HG02870 (cell line): Measurements from ENCODE around the gene EIPR1.
"Not testable (repeated sequence)": the region's sequence is repeated elsewhere in the genome, so short reads cannot be mapped to it uniquely, and the experiment has no call there.

Experiments
- ATAC-seq: cut with Tn5 transposase; IDR thresholded peaks from one replicate; pipeline ENCODE4 v1.9.1; 2021; ENCODE audit warnings: mild to moderate bottlenecking, moderate library complexity; ENCODE audit not compliant: unreplicated experiment

EIPR1 gene

DNA sequence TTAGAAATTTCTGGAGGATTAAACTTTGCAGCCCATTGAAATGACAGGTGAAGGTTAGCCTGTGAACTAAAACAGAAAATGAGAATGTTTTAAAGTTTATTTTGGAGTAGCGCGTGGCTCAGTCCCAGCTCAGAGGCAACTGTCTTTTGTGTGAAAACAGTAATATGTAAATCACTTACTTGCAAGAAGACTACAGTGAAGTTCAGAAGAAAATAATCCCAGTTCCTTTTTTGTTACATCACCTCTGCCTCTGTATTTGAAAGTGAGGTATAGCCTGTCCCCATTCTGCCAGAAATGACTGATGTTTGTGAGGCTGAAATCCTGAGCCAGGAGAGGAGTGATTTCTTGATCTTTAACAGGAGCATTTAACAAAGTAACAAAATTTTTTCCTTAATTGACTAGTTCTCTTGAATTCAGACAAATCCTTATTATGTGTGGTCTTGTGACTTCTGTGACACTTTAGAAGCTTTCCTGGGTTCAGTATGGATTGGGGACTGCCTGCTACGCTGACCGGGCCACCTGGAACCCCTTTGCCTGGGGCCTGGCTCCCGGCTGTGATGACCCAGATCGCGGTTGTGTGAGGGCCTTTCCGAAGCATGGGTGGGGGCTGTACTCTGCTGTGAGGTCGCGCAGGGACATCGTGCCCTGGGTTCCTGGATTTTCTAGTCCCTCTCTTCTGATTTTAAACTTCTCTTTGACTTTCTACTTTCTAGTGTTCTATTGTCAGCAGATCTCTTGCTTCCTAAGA lies 26.1 kb upstream of the EIPR1 start:
- peak; percentile 99 for ATAC-seq

DNA sequence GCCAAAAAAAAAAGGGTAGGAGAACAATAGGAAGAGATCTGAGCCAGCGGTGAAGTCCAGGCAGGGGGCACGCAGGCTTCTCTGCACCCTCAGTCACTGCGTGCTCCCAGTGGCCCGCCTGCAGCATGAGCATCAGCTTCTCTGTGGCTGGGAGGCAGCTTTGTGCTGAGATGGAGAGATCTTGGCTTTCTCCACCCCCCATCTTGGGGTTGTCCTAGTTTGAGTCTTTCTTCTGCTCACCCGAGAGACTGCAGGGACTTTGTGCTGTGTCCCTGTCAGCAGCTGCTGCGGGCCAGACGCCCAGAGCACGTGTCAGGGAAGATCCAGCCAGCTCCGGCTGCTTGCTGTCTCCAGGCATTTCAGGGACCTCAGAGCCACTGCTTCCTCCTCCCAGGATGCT lies 22.2 kb upstream of the EIPR1 start:
- ATAC-seq: no peak

DNA sequence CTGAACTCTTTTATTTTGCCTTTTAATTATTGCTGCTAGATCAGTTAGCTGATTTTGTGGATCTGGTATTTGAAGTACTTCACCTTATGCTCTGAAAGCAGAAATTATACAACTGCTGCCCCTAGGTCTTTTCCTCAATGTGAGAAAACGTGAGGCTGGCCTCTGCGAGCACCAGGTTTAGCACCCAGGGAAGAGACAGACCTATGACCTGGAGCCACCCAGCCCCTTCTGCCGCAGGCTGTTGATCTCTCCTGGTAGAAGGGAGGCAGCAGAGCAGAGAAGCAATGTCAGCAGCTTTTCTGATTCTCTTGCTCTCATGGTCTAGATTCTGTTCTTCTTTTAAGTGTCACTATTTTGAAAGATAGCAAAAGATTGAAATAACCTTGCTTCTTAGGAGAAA lies 21.8 kb upstream of the EIPR1 start:
- no peak for ATAC-seq

DNA sequence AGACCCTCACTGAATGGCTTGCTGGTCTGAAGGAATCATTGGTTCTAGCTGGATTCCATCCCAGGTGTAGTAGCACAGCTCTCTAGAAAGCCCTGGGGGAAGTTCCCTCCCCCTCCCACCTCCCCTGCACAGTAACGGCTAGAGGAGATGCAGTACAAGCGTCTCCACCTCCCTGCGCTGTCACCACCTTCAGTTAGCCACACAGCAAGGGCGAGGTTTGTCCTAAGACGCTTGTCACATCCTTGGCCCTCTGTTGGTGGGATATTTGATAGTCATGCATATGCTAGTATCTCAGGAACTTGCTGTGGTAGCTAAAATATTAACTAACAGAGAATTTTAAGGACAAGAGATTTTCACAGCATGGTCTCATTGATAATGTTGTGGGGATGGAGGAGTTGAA lies 21.2 kb upstream of the EIPR1 start:
- ATAC-seq: no peak

DNA sequence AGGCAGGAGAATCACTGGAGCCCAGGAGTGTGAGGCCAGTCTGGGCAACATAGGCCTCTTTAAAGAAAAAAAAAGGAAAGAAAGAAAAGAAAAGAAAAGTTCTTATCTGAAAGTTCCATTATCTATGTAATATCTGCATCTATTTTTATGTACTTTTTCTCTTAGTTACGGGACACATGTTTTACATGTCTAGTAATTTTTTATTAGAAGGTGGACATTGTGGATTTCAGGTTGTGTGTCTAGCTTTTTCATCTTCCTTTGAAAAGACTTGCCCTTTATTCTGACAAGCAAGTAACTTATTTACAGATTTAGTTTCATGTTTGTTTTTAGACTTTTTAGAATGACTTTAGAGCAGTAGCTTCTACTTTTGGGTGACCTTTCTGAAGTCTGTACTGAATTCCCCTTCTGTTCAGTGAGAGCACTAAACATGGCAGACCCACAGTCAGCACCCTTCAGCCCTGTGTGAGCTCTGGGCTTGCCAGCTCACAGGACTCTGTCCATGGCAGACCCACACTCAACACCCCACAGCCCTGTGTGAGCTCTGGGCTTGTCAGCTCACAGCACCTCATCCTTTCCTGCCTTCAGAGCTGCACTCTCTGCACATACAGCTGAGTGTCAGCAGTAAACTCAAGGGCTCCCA lies 19.4 kb upstream of the EIPR1 start:
- no peak for ATAC-seq

DNA sequence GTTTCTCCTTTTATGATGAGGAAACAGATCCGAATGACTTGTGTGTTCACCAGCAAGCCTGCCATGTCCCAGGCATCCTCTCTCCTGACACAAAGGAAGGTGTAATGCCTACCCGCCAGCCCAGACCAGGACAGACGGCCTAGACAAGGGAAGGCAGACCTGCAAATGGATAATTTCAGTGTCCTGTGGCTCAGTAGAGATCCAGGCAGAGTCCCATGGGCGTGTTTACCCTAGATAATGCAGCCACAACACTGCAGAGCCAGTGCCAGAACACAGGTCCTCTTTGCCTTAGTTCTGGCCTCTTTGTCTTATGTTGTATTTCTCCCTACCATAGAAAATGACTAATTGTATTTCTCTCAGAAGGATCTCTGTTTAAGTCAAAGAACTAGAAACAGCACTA lies 14.6 kb upstream of the EIPR1 start:
- no peak for ATAC-seq

DNA sequence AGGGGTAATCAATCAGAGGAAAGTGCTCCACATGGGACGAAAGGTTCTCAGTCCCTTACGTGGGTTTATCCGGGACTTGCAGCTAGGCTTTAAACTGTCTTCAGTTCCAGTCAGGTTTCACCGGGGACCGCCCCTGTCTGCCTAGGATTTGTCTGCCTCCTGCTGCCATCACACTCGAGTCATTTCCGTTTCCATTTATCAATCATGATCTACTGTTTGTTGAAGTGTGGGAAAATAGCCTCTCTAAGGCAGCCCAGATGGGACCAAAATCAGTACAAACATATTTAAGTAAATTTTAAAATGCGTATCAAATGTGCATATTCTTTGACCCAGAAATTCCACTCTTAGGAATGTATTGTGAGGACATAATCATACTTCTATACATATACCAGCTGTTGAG lies 12.4 kb upstream of the EIPR1 start:
- ATAC-seq: no peak

DNA sequence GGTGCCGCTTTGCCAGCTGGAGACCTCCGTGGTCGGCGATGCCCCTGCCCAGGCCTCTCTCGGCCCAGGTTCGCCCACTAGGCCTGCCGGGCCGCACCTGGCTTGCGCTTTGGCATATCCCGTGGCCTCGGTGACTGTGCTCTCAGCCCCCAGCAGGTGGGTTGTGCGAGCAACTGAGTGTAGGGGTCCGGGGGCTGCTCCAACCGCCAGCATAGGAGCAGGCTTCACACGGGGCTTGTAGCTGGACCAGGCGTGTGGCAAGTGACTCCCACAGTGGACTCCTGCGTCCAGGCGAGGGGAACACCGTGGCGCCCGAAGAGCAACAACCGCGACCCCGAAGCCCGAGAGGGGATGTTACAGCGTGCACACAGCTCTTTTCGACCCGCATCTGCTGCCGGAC lies 11.6 kb upstream of the EIPR1 start:
- no peak for ATAC-seq

DNA sequence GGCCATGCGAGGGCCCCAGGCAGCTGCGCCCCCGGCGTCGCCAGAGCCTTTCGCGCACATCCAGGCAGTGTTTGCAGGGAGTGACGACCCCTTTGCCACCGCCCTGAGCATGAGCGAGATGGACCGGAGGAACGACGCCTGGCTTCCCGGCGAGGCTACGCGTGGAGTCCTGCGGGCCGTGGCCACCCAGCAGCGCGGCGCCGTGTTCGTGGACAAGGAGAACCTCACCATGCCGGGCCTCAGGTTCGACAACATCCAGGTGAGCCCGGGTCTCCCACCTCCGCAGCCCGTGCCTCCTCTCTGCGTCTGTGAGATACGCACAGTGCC lies 10.8 kb upstream of the EIPR1 start:
- ATAC-seq: no peak

DNA sequence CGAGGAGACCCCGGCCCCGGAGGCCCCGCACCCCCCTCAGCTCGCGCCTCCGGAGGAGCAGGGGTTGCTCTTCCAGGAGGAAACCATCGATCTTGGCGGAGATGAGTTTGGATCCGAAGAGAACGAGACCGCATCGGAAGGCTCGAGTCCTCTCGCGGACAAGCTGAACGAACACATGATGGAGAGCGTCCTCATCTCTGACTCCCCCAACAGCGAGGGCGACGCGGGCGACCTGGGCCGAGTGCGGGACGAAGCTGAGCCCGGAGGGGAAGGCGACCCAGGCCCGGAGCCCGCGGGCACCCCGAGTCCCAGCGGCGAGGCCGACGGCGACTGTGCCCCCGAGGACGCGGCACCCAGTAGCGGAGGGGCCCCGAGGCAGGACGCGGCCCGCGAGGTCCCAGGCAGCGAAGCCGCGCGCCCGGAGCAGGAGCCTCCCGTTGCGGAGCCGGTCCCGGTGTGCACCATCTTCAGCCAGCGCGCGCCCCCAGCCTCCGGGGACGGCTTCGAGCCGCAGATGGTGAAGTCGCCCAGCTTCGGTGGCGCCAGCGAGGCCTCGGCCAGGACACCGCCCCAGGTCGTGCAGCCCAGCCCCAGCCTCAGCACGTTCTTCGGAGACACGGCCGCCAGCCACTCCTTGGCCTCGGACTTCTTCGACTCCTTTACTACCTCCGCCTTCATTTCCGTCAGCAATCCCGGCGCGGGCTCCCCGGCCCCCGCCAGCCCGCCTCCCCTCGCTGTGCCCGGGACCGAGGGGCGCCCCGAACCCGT lies 10.2 kb upstream of the EIPR1 start:
- ATAC-seq: no peak

DNA sequence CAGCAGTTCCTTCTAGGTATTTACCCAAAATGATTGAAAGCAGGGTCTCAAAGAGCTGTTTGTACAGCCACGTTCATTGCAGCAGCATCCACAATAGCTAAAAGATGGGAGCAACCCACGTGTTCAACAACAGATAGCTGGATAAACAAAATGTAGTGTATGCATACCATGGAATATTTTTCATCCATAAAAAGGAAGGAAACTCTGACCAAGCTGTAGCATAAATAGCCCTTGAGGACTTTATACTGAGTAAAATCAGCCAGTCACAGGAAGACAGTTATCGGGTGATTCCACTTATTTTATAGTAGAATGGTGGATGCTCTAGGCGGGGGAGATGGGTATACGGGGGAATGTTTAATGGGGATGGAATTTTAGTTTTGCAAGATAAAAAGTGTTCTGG lies 9.4 kb upstream of the EIPR1 start:
- no peak for ATAC-seq

DNA sequence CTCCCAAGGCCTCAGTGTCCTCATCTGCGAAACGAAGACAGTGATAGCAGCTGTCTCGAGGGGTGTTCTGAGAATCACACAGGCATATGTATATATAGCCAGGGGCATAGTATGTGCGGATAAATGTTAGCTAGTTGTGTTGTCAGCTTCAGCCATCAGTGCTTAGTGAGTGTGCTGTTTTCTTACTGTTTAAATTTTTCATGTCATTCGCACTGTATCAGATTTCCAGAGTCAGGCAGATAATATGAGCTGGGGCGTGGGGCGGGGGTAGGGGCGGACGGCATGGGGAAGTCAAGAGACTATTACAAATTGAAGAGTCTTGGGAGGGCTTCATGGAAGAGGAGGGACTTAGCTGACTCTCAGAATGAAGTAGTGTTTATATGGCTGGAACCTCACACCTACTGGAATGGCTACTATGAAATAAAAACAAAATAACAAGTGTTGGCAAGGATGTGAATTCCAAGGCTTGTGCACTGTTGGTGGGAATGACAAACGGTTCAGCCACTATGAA lies 8.9 kb upstream of the EIPR1 start:
- no peak for ATAC-seq

DNA sequence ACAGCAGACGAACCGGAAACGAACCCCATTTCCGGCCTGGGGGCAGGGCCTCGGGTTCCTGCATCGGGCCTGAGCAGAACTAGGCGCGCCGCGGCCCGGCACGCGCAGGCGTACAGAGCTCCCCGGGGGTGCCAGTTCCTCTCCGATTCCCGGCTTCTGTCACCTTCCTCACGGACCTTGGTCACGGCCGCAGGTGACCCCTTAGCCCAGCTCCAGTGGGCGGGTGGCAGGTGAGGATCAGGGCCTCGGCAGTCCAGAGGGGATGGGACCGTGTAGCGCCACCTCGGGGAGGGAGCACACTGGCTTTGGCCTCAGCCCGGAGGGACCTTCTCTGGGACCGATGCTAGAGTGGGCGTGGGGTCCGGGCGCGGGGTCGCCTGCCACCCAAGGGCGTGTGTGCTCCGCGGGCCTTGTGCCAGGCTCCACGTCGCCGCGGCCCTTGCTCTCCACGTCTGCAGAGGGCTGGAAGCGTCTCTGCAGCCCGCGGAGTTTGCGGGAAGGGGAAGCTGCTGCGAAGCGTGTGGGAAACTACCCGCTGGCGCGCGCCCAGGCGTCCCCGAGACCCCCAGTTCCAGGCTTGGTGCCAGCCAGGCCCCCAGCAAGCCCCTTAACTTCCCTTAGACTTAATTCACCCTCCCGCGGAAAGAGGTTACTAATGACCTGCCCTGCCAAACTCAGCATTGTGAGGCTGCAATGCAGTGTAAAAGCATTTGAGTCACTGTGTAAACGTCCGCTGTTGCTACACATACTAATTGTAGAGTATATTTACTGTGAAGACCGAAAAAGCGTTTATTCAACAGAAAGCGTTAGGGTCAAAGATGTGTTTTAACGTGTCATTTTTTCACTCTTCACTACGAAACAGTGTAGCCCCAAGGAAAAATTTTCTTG lies 2.3 kb upstream of the EIPR1 start, which contains the start of gene TRAPPC12:
Gene TRAPPC12, plus strand, starts transcription at position 48 of the 888 bp plus-strand sequence. CDS start 7,930 bp downstream, outside the sequence.
- ATAC-seq: peak; percentile 76

DNA sequence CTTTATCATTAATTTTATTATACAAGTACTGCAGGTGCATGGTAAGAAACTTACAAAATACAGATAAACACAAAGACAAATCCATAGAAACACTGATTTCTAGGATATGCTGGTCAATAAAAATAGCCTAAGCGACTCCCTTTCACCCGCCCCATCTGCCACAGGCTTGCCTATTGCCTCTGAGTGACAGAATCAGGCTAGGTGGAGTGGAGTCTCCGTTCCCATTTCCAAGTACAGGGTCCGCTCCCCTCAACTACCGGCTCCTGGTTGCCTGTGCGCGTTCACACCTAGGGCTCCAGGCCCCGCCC lies 1.7 kb upstream of the EIPR1 start:
- no peak for ATAC-seq

DNA sequence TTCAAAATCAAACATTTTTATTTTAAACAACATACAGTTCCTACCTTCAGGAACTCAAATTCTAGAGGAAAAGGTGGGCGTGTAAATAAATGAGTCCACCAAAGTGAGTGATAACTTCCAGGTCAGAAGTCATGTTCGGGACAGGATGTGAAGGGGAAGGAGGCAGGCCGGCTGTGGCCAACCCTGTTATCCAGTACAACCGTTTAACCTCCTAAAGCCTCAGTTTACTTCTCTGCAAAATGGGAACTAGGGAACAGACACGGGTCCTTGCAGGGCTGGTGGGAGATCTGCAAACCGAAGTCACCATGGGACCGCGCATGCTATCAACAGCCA lies 373 bp downstream of the EIPR1 start:
- peak; percentile 11 for ATAC-seq

DNA sequence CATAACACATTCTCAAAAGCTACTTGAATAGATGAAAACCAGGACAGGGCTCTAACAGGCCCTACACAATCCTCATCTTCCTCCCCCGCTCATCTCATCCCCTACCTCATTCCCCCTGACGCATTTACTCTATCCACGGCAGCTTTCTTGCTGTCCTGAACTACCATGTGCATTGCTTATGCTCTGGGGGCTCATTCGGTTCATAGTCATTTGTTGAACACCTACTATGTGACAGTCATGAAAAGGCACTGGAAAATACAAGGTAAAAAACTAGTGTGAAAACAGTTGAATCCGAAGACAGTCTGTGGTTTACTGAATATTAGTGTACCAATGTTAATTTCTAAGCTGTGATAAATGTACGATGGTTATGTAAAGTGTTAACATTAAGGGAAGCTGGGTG lies 797 bp downstream of the EIPR1 start:
- ATAC-seq: no peak

DNA sequence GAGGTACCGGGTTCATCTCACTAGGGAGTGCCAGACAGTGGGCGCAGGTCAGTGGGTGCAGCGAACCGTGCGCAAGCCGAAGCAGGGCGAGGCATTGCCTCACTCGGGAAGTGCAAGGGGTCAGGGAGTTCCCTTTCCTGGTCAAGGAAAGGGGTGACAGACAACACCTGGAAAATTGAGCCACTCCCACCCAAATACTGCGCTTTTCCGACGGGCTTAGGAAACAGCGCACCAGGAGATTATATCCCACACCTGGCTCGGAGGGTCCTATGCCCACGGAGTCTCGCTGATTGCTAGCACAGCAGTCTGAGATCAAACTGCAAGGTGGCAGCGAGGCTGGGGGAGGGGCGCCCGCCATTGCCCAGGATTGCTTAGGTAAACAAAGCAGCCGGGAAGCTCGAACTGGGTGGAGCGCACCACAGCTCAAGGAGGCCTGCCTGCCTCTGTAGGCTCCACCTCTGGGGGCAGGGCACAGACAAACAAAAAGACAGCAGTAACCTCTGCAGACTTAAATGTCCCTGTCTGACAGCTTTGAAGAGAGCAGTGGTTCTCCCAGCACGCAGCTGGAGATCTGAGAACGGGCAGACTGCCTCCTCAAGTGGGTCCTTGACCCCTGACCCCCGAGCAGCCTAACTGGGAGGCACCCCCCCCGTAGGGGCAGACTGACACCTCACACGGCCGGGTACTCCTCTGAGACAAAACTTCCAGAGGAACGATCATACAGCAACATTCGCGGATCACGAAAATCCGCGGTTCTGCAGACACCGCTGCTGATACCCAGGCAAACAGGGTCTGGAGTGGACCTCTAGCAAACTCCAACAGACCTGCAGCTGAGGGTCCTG lies 8.1 kb downstream of the EIPR1 start:
- ATAC-seq: not testable (repeated sequence)

DNA sequence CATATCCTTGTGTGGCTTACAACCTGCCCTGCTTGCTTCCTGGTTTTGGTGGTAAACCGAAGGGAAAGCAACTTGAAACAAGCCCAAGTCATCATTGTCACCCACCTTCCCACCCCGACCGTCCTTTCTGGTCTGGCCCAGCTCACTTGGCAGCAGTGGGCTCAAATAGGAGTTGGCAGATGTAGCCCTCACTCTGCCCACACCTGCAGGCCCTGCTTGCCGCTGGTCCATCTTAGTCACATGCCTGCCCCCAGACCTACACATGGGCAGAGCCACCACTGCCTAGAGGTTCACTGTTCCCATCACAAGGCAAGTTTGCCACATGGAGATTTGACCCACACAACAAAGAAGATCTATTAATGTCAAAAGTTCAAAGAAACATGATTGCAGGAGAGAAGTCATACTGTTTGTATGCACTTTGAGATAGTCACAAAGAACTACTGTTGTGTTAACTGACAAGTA lies 9.3 kb downstream of the EIPR1 start:
- ATAC-seq: no peak

DNA sequence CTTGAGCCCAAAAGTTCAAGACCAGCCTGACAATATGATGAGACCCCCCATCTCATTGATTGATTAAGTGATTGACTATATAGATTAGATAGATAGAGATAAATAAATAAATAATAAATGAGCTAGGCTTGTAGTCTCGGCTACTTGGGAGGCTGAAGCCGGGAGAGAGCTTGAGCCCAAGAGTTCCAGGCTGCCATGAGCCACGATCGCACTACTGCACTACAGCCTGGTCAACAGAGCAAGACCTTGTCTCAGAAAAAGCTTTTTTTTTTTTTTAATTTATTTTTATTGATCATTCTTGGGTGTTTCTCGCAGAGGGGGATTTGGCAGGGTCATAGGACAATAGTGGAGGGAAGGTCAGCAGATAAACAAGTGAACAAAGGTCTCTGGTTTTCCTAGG lies 12.4 kb downstream of the EIPR1 start:
- ATAC-seq: no peak
